Measurements from ENCODE around the gene LPAR2.
"Not testable (repeated sequence)": the region's sequence is repeated elsewhere in the genome, so short reads cannot be mapped to it uniquely, and the experiment has no call there.

Gene LPAR2

DNA sequence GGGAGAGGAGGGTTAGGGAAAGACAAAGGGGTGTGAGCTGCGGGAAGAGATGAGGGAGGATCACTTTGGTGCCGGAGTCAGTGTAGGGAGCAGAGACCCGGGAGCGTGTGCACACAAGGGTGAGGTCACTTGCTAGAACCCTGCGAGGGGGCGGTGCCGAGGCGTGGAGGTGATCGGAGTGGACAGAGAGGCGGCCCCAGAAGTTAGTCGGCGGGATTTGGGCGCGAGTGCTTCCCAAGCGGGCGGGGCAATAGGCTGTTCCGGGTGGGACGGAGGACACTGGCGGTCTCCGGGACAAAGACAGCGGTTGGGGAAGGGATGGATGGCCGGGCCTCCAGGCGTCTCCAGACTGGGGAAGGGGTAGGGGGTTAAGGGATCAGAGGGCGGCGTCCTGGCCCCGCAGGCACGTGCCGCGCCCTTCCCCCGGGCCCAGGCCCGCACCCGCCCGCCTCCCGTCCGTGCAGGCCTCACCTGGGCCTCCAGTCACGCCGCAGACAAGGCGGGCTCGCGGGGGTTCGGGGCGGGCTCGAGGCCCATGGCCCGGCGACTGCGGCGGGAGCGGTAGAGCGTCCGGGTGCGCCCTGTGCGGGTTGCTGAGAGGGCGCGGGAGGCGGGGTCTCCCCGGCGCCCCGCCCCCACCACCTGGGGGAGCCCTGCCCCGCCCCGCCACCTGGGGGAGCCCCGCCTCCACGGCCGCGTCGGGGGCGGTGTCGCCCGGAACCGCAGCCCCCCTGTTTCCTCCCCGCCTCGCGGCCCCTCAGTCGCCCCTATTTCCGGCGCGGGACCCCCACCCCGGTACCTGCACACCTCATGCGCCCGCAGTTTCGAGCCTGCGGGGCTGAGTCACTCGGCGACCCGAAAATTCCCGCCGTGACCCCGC lies at the start of gene LPAR2:
TSS of gene LPAR2 (minus strand) at position 600 of the 880 bp plus-strand sequence. CDS start 945 bp downstream, outside the sequence.
- DNase-seq (ENCODE audit: low read depth in 2 of 2), result peak; percentile 28 to 50

DNA sequence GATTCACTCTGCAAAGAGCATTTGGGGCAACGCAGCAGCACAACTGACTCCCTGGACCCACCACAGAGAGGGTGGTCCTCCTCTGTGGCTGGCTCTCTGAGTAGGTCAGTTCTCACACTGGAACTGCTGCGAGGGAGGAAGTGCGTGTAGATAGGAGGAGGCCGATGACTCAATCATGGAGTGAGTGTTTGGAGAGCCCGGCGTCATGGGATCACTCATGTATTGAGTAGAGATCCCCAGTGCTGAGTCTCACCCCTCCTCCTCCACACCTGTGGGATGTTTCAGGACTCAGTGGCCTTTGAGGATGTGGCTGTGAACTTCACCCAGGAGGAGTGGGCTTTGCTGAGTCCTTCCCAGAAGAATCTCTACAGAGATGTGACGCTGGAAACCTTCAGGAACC lies 49.6 kb upstream of the LPAR2 start:
- DNase-seq (ENCODE audit: low read depth in 2 of 2), result no peak

DNA sequence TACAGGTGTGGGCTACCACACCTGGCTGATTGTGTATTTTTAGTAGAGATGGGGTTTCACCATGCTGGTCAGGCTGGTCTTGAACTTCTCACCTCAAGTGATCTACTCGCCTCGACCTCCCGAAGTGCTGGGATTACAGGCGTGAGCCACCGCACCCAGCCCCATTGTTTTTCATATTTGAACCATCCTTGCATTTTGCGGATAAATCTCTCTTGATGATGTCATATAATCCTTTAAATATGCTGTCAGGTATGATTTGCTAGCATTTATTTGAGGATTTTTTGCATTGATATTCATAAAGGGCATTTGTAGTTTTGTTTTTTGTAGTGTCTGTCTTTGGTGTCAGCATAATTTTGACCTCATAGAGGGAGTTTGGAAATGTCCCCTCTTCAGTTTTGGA lies 46.3 kb upstream of the LPAR2 start:
- DNase-seq (ENCODE audit: low read depth in 2 of 2), result no peak

DNA sequence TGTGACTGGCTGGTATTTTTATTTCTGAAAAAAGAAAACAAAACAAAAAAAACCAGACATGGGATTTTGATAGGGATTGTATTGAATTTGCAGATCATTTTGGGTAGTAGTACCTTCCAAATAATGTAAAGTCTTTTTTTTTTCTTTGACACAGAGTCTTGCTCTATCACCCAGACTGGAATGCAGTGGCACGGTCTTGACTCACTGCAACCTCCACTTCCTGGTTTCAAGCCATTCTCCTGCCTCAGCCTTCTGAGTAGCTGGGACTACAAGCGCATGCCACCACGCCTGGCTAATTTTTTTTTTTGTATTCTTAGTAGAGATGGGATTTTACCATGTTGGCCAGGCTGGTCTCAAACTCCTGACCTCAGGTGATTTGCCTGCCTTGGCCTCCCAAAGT lies 44.8 kb upstream of the LPAR2 start:
- DNase-seq (ENCODE audit: low read depth in 2 of 2), result no peak

DNA sequence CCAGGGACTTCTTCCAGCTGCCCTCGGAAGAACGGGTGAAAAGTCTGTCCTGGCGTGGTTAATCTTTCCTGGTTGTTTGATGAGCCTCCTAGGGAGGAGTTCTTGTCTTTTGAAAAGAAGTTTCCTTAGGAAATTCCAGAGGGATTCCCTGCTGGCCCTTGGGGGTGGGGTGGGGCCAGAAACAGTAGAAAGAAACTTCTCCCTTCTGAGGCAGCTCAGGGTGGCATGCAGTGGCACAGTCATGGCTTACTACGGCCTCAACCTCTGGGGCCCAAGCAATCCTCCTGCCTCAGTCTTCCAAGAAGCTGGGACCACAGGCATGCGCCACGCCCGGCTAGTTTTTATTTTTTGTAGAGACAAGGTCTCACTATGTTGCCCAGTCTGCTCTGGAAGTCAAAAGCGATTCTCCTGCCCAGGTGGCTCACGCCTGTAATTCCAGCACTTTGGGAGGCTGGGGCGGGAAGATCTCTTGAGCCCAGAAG lies 42.1 kb upstream of the LPAR2 start:
- DNase-seq (ENCODE audit: low read depth in 2 of 2), result no peak

DNA sequence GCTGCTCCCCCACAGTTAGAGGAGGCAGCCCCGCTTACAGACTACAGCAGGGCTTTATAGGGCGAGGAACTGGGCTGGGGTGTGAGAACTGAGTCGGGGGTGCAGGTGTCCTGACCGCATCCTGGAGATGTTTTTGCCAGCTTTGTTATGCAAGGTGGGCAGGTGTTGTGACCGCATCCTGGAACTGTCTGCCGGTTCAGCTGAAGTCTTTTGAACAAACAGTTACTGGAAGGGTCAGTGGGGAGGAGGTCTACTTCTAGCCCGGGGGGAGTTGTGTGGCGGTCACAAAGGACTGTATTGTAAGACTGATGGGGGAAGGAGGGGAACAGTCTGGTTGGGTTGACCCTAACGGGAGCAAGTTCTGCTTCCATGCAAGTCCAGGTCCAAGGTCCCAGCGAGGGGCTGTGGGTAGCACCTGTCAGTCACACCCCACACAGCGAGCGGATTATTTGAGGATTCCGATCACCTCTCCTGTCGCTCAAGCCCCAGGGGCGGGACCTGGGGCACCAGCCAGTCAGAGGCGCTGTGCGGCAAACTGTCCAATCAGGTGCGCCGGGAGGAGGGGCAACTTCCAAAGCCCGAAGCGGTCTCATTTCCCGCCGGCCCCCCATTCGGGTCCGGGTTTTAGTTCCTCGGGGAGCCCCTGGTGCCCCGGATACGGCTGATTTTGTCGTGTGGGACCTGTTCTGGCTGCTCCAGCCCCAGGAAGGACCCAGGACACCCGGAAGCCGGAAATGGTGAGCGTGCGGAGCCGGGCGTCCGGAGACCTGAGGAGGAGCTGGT lies 40.4 kb upstream of the LPAR2 start, which contains the start of gene ZNF101:
TSS of gene ZNF101 (plus strand) at position 610 of the 783 bp plus-strand sequence. CDS start at position 735, 125 bp downstream.
- DNase-seq (ENCODE audit: low read depth in 2 of 2), result peak; percentile 90 to 96

DNA sequence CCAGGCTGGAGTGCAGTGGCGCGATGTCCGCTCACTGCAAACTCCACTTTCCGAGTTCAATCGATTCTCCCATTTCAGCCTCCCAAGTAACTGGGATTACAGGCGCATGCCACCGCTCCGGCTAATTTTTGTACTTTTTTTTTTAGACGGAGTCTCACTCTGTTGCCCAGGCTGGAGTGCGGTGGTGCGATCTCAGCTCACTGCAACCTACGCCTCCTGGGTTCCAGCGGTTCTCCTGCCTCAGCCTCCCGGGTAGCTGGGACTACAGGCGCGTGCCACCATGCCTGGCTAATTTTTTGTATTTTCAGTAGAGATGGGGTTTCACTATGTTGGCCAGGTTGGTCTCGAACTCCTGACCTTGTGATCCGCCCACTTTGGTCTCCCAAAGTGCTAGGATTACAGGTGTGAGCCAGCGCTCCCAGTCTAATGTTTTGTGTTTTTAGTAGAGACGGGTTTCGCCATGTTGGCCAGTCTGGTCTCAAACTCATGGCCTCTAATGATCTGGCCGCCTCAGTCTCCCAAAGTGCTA lies 37.5 kb upstream of the LPAR2 start:
- not testable (repeated sequence) for DNase-seq (ENCODE audit: low read depth in 2 of 2)

DNA sequence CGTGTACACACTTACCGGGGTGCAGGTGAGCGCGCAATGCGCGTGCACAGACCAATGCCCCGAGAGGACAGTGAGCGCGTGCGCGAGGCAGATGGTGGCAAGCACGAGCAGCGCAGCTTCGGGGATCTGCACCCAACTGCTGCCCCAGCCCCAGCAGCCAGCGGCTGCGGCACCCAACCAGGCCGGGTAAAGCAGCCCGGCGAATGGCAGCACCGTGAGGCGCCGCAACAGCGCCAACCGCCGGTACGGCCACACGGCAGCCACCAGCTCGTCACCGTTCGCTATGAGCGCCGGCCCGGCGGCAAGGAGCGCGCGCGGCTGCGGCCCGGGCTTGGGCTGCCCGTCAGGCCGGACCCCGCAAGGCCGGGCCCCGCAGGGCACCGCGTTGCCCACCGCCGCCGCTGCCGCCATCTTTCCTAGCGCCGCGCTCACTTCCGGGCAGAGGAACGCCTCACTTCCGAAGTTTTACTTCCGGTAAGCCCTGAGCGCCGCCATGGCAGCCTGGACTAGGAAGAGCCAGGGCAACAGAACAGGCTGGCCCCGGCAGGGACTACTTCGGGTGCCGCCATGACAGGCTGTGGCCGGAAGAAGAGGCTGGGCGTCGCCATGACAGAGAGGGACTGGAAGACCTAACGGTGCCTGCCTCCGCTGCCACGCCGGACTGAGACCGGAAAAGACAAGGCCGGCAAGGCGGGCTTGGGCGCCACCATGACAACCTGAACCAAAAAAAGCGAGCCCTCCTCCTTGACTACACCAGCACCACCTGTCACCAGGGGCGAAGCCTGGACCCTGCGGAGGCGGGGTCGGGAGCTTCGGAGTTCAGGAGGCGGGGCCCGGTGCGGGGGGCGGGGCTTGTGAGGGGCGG lies 35.5 kb upstream of the LPAR2 start, which contains the start of gene ATP13A1:
TSS of gene ATP13A1 (minus strand) at position 421 of the 865 bp plus-strand sequence. CDS start at position 411, 10 bp downstream.
- peak; percentile 85 to 86 for DNase-seq (ENCODE audit: low read depth in 2 of 2)

DNA sequence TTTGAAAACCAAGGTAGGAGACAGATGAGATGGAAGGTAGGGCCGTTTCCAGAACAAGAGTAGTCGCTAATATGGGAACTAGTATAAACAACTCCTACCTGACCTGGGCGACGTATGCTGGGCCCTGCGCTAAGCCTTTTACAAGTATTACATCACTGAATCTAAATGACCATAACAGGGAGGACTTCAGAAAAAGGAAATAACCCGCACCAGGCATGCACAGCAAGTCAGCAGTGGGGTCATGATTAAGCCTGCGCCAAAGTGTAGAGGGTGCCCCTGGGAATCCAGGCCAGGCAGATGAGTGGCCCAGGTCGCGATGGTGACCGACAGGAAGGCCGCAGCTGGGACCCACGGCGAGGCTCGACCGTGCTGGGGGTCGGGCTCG lies 34.8 kb upstream of the LPAR2 start:
- no peak for DNase-seq (ENCODE audit: low read depth in 2 of 2)

DNA sequence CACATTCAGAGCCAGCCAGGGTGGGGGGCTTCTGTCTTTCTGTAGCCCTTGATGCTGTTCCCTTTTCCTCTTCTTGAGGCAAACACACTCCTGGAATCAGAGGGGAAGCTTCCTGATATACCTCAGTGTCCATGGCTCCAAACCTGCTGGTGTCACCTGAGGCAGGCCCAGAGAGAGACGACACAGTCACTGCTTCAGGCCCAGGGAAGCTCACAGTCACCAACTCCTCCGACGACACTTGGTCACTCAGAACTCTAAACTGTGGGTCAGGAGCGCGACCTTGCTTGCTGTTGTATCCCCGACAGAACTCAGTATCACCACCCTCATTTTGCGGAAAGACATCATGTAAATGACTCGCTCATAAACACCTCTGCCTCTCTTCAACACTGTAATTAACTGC lies 34.3 kb upstream of the LPAR2 start:
- DNase-seq (ENCODE audit: low read depth in 2 of 2), result no peak

DNA sequence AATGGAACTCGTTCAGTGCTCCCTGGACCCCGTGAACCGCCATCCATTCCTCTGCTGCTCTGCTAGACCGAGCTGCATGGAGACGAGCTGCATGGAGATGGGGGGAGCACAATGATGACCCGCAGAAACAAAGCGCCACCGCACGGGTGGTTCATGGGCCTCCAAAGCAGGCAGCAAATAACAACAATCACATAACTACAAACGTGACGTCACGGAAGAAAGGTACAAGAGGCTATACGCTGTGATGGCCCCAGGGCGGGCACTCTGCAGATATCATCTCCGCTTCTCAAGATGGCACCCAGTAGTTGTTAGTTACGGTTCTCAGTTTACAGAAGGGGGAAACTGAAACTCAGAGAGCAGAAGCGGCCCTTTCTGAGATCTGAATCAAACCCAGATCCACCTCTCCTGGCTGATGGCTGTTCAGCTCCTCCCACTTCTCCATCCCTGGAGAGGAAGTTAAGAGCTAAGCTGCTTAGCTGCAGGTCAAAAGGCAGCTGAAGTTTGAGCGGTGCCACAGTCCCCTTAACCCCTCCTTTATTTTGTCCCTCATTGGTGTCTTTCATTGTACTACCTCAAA lies 33.7 kb upstream of the LPAR2 start:
- no peak for DNase-seq (ENCODE audit: low read depth in 2 of 2)

DNA sequence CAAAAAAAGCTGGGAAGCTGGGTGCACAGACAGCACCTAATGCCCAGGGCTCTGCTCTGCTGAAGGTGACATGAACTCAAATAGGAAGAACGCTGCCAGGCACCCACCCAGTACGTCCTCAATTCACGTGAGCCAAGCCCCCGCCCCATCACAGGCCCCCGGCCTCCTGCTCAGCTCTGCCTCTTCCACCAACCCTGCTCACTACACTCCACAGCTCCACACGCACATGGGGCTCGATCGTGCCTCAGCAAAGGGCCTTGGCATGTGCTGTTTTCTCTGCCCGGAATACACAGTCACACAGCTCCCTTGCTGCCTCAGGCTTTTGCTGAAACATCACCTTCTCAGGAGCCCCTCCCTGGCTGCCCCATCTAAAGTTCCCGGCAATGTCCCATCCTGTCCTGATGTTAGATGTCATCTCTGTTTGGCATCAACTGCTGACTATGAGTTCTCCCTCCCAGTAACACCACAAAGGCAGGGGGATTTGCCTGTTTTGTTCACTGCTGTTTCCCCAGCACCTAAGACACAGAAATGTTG lies 33.2 kb upstream of the LPAR2 start:
- no peak for DNase-seq (ENCODE audit: low read depth in 2 of 2)

DNA sequence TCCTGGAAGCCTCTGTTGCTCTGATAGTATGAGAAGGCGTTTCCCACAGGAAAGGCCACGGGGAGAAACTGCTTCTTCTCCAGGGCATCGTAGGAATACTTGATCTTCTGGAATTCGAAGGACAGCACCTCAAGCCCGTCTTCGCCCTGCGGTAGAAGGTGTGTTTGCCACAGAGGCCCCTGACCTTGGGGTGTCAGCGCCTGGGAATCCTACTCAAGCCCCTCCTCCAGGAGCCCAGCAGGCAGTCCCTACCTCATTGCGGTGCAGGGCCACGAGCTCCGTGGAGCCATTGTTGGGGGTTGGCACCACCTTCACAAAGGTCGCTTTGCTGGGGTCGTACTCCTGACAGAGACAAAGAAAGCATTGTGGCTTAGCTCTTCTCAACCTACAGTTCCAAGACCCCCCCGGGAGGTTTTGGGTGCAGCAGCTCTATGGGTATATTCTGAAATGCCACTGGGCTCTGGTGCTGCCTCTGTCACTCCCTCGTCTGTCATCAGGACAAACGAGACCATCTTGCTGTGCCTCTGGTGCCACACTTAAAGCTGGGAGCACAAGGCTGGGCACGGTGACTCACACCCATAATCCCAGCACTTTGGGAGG lies 31.7 kb upstream of the LPAR2 start:
- DNase-seq (ENCODE audit: low read depth in 2 of 2), result no peak

DNA sequence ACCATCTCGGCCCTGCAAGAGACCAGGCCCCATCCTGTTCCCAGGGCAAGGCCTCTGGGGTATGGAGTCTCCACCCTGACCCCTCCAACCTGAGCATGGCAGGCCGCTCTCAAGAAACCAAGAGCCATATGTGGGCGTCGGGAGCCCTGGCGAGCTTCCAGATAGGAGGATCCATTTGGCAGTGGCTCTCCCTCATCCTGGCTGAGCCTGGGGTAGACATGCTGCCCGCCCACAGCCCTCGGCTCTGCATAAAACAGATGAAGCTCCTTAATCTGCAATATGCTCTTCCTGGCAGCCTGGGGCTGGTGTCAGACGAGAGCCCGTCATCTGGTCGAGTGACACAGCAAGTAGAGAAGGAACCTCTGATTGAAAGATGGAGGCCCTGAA lies 29.4 kb upstream of the LPAR2 start:
- no peak for DNase-seq (ENCODE audit: low read depth in 2 of 2)

DNA sequence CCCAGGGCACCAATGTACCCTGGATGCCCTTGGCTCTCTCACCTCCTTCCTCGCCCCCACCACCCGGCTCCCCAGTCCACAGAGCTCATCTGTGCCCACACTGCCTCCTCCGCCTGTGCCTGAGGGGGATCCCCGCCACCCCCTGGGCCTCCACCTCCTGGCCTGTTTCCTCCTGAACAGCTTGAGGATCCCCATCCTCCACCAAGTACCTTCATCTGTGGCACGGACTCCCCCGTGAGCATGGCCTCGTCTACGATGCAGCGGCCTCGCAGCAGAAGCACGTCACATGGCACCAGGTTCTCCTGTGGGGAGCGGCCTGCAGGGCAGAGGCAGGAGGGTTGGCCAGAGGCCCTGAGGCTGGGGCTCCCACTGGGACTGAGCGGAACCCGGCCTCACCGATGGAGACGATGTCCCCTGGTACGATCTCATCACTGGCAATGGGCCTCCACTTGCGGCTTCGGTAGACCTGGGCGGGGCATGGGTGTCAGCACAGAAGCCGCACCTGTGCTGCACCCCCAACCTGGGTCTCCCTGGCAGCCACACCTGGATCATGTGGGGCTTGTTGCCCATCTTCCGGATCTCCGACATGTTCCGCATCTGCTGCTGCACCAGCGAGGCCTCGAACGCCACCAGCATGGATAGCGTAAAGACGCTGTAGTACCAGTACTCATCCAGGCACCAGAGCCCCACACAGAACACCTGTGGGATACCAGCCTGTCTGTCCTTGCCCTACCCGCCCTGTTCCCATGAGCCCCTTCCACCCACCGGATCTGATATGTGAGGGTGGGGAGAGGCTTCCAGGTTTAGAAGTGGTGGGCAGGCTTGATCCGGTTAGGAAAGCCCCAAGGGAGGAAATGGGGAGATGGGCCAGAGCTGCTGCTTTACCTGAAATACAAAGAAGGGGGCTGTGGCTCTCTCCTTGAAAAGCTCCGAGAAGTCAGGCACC lies 28.7 kb upstream of the LPAR2 start:
- DNase-seq (ENCODE audit: low read depth in 2 of 2), result no peak

DNA sequence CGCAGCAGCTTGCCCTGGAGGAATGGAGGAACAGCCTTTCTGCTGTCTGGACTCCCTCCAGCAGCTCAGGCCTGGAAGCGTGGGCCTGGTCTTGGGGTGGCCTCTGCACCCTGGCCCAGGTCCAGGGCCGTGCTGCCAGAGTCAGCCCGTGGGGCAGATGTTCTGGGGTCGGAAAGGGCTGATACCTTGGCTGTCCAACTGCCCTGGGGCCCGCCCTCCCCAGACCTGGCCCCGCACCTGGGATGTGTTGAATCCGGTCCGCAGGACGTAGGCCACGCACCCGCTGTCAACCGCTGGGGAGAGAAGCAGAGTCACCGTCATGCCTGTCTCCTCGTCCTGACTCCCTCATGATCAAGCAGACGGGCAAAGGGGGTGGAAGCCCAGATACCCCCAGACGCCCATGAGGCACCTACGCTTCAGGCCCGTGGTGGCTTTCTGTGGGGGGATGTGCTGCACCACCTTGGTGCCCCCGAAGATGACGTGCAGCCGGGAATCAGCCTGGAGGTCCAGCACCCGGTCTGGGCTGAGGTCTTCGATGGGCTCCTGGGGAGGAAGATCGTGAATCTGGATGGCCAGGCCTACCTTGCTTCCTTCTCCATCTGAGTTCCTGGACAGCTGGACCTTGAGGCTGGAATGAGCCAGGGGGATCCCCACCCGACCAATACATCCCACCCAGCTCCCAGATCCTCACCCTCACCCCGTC lies 27.8 kb upstream of the LPAR2 start:
- DNase-seq (ENCODE audit: low read depth in 2 of 2), result no peak

DNA sequence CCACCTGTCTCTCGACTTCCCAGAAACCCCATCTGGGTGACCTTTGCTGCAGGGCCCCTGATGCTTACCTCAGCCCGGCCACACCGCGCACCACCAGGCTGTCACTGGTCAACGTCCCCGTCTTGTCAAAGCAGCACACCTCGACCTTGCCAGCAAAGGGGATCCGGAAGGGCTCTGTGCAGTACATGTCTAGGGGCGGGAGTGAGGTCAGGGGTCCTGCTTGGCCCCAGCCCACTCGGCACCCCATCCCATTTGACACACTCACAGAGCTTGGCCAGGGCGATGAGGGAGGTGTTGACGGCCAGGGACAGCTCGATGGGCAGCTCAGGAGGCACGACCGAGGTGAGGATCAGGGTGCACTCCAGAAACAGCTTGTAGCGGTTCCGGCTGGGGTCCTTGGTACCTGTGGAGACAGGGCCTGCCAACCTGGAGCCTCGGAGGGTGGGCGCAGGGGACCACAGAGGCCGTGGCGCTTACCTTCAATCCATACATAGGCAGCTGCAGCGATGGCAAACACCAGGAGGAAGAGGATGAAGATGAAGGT lies 27.1 kb upstream of the LPAR2 start:
- DNase-seq (ENCODE audit: low read depth in 2 of 2), result no peak

DNA sequence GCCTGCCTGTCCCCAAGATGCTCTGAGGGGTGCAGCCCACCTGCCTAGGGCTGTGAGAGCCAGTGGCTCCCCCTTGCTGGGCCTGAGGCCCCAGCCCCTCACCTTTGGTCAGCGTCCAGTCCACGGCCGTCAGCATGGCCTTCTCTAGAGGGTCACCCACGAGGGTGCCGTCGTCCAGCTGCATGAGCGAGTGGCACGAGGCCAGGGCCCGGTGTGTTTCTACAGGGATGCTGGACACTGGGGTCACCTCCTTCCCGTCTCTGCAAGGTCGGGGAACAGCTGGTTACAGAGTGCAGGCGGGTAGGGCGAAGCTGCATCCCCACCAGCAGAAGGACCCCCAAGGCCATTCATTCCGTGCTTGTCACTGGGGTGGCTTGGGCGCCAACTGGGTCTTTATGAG lies 26.4 kb upstream of the LPAR2 start:
- no peak for DNase-seq (ENCODE audit: low read depth in 2 of 2)

Measured in stimulated activated CD4-positive, alpha-beta T cell treated with anti-CD3 and anti-CD28 coated beads, Interleukin-12 subunit alpha, Interleukin-12 subunit beta, amount 100 ng/mL, for 24 hours (primary cell).